A549 (cell line): ENCODE results near the gene MFNG. TPM values are rescaled to one million over a fixed set of nuclear protein-coding genes. Genes with fewer than 3 reads are reported as not detected.

Experiments used
- ATAC-seq, 2 experiments: fragments of 200-7000 bp in 1 of 2; fragments of >200 bp in 1 of 2; cut with Nextera tagmentation in 1 of 2; cut with Tn5 transposase in 1 of 2; 3 replicates each; pipeline versions ENCODE4 v1.8.0 to v1.9.1; 2018 to 2020; ENCODE audit warnings: mild to moderate bottlenecking in 1 of 2, moderate library complexity in 1 of 2
- CTCF ChIA-PET: fragments of 300-600 bp; sonication (Branson Sonifier 250); formaldehyde crosslinking; extraction: SDS; loops from one replicate; lab custom pipeline; 2021; ENCODE audit warnings: antibody characterized with exemption, inconsistent platforms; lab: Yijun Ruan, JAX
- POLR2A ChIA-PET: fragments of 350-600 bp; formaldehyde crosslinking; extraction: SDS; loops from one replicate; lab custom pipeline; 2021; ENCODE audit warnings: antibody characterized with exemption, inconsistent platforms; lab: Yijun Ruan, JAX
- DNase-seq, 2 experiments: peaks; one replicate each; pipeline versions ENCODE4 v3.0.0 to v3.0.0-alpha.2; 2011 to 2016; ENCODE audit warnings: low read depth in 1 of 2, low spot score in 1 of 2
- FAIRE-seq: peaks from 2 replicates; lab custom pipeline; 2011; peaks lifted over from hg19 to GRCh38; lab: Jason Lieb, UNC
- H3K27ac ChIP-seq, 2 experiments: fragments of >200 bp; sonication (Bioruptor Twin); formaldehyde crosslinking; 3 replicates each; pipeline ENCODE4 v1.5.1; 2016 to 2017
- H3K4me1 ChIP-seq: fragments of >200 bp; sonication (Bioruptor Twin); formaldehyde crosslinking; 3 replicates; pipeline ENCODE4 v1.6.1; 2016
- H3K4me2 ChIP-seq: fragments of >200 bp; sonication (Bioruptor Twin); formaldehyde crosslinking; 3 replicates; pipeline ENCODE4 v1.6.1; 2016
- H3K4me3 ChIP-seq: fragments of >200 bp; sonication (Bioruptor Twin); formaldehyde crosslinking; 3 replicates; pipeline ENCODE4 v1.5.1; 2016
- H3K9me3 ChIP-seq: fragments of >200 bp; sonication (Bioruptor Twin); formaldehyde crosslinking; 3 replicates; pipeline ENCODE4 v1.6.1; 2016
- BHLHE40 ChIP-seq: IDR thresholded peaks from 2 replicates; pipeline ENCODE4 v1.6.1; 2012; ENCODE audit warnings: low read depth, low read length, inconsistent platforms
- CHD2 ChIP-seq: fragments of 150-350 bp; IDR thresholded peaks from 2 replicates; pipeline ENCODE4 v1.6.1; 2014; ENCODE audit warnings: low read length; ENCODE audit not compliant: partially characterized antibody
- CHD4 ChIP-seq: fragments of 200-600 bp; sonication (generic); IDR thresholded peaks from 2 replicates; pipeline ENCODE4 v1.6.1; 2016; ENCODE audit warnings: antibody characterized with exemption, mild to moderate bottlenecking, borderline replicate concordance
- FOSB ChIP-seq: fragments of 250-450 bp; sonication (Bioruptor Pico); IDR thresholded peaks from 2 replicates; pipeline ENCODE4 v1.5.0; 2020; ENCODE audit warnings: mild to moderate bottlenecking, moderate library complexity
- JUN ChIP-seq, 2 experiments: fragments of >200 bp; sonication (Bioruptor Twin); formaldehyde crosslinking; IDR thresholded peaks; 2 replicates in 1 of 2; 3 replicates in 1 of 2; pipeline ENCODE4 v1.6.1; 2016 to 2017
- KDM1A ChIP-seq: fragments of 200-600 bp; sonication (generic); IDR thresholded peaks from 2 replicates; pipeline ENCODE4 v1.6.1; 2016; ENCODE audit warnings: low read depth, mild to moderate bottlenecking
- KDM5A ChIP-seq: fragments of 200-600 bp; sonication (generic); IDR thresholded peaks from 2 replicates; pipeline ENCODE4 v1.6.1; 2016; ENCODE audit warnings: antibody characterized with exemption, mild to moderate bottlenecking
- NPAS2 ChIP-seq: fragments of 250-450 bp; sonication (Bioruptor Pico); IDR thresholded peaks from 2 replicates; pipeline ENCODE4 v1.8.0; 2022; ENCODE audit warnings: mild to moderate bottlenecking, moderate library complexity, borderline replicate concordance
- NR3C1 ChIP-seq: fragments of >200 bp; sonication (Bioruptor Twin); formaldehyde crosslinking; IDR thresholded peaks from 3 replicates; pipeline ENCODE4 v1.6.1; 2017
- RAD21 ChIP-seq, 2 experiments: fragments of >200 bp in 1 of 2; sonication (Bioruptor Twin) in 1 of 2; formaldehyde crosslinking in 1 of 2; IDR thresholded peaks in 1 of 2; conservative IDR thresholded peaks in 1 of 2; 2 replicates in 1 of 2; 3 replicates in 1 of 2; pipeline ENCODE4 v1.6.1; 2012 to 2018; ENCODE audit warnings: inconsistent platforms in 1 of 2
- RFX5 ChIP-seq: fragments of 450-650 bp; IDR thresholded peaks from 2 replicates; pipeline ENCODE4 v1.7.1; 2014; ENCODE audit warnings: antibody characterized with exemption, mild to moderate bottlenecking, moderate library complexity
- RNF2 ChIP-seq: fragments of 200-600 bp; sonication (generic); IDR thresholded peaks from 2 replicates; pipeline ENCODE4 v1.6.1; 2016; ENCODE audit warnings: low read depth, mild to moderate bottlenecking, antibody characterized with exemption, moderate library complexity, borderline replicate concordance
- SMC3 ChIP-seq: fragments of >200 bp; sonication (Bioruptor Twin); formaldehyde crosslinking; IDR thresholded peaks from 3 replicates; pipeline ENCODE4 v1.6.1; 2018; ENCODE audit warnings: inconsistent platforms
- ZFP36 ChIP-seq: fragments of 450-650 bp; IDR thresholded peaks from 2 replicates; pipeline ENCODE4 v1.6.1; 2014; ENCODE audit warnings: borderline replicate concordance; ENCODE audit not compliant: partially characterized antibody
- ZSCAN20 ChIP-seq: fragments of 250-450 bp; sonication (Bioruptor Pico); IDR thresholded peaks from 2 replicates; pipeline ENCODE4 v1.8.0; 2022; ENCODE audit warnings: mild to moderate bottlenecking, moderate library complexity
- WGBS: methylation state at CpG from one replicate; pipeline ENCODE4 v1.1.6; 2017; ENCODE audit errors: missing lambda C conversion rate; 5-methylcytosine and 5-hydroxymethylcytosine counted together
- polyA plus RNA-seq, 4 experiments: library from polyadenylated mRNA; depleted of rRNA in 3 of 4; stranded (reverse); fragments of >200 nt; fragmentation: RNase III in 1 of 4; extraction: RNeasy Plus Mini Kit Qiagen cat#74134 plus additional on column Dnase treatment in 1 of 4; gene quantifications; 2 replicates in 3 of 4; 3 replicates in 1 of 4; pipeline ENCODE4 v1.2.3, GENCODE V29; 2011 to 2017
- TF ChIP-seq, protein P1 (sequence below): fragments of 250-450 bp; sonication (Bioruptor Pico); IDR thresholded peaks from 2 replicates; pipeline ENCODE4 v1.5.0; 2020; ENCODE audit warnings: low read depth, mild to moderate bottlenecking, moderate library complexity
- TF ChIP-seq, protein P2 (sequence below): IDR thresholded peaks from 2 replicates; pipeline ENCODE4 v1.6.1; 2012
- TF ChIP-seq, protein P3 (sequence below): fragments of >200 bp; sonication (Bioruptor Twin); formaldehyde crosslinking; IDR thresholded peaks from 3 replicates; pipeline ENCODE4 v1.5.1; 2016
- TF ChIP-seq, protein P4 (sequence below): IDR thresholded peaks from 2 replicates; pipeline ENCODE4 v1.6.1; 2012
- TF ChIP-seq, protein P5 (sequence below): fragments of 250-450 bp; sonication (Bioruptor Pico); IDR thresholded peaks from 2 replicates; pipeline ENCODE4 v1.5.0; 2021; ENCODE audit warnings: mild to moderate bottlenecking, moderate library complexity, borderline replicate concordance

Gene MFNG
- polyA plus RNA-seq, 2 of the 4 experiments (the other 2 are of a cell fraction) = 1.2 to 1.8 TPM

DNA sequence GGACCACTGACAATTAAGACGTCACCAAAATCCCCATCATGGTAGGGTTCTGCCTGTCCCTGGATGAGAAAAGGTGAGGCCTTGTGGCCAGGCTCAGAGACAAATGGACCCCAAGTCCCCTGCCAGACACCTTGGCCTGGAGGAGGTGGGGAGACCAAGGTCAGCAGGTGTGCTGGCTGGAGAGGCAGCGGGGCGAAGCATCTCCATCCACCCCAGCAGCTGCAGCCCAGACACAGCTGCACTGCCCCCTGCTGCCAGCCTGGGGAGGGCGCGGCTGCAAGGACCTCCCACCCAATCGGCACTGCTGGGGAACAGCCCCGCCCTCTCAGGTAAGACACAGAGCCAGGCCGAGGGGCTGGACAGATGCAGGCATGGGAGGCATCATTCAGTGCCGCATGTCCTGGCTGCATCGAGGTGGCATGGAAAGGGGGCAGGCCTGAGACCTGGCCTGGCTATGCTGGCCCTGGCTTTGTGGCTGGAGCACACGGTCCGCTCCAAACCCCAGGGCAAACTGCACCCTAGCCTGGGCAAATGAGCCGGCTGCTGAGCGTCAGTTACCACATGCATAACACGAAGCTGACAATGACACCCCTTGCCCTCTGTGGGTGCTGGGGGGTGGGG is 12.2 kb upstream of the MFNG start:
- peak overlapping the region; percentile 36; the same call in 1 of the 3 replicates for H3K4me2 ChIP-seq
- WGBS = 100% methylated on average over 1 of the region's 15 CpGs
- no peaks in the 10 kb centered on the region for H3K9me3 ChIP-seq
- TF ChIP-seq KDM5A (no peak), CHD2 (no peak), RAD21 (conservative IDR thresholded peaks at IDR 0.05 in 1 of 2, IDR thresholded peaks at IDR 0.05 in 1 of 2) (peak; percentile 31 to 33; a peak in 3 of 5 replicates), FOSB (CRISPR knock-in tag) (no peak), RNF2 (no peak), NPAS2 (CRISPR knock-in tag) (no peak), ZSCAN20 (no peak), SMC3 (peak; percentile 15; the same call in 1 of the 3 replicates), ZFP36 (no peak), NR3C1 (no peak), RFX5 (no peak), BHLHE40 (no peak), KDM1A (no peak)
- TF ChIP-seq, protein P1, sequence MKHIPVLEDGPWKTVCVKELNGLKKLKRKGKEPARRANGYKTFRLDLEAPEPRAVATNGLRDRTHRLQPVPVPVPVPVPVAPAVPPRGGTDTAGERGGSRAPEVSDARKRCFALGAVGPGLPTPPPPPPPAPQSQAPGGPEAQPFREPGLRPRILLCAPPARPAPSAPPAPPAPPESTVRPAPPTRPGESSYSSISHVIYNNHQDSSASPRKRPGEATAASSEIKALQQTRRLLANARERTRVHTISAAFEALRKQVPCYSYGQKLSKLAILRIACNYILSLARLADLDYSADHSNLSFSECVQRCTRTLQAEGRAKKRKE = no peak
- TF ChIP-seq, protein P2, sequence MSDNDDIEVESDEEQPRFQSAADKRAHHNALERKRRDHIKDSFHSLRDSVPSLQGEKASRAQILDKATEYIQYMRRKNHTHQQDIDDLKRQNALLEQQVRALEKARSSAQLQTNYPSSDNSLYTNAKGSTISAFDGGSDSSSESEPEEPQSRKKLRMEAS = peak; percentile 27; the same call in 1 of the 2 replicates
- TF ChIP-seq, protein P3, sequence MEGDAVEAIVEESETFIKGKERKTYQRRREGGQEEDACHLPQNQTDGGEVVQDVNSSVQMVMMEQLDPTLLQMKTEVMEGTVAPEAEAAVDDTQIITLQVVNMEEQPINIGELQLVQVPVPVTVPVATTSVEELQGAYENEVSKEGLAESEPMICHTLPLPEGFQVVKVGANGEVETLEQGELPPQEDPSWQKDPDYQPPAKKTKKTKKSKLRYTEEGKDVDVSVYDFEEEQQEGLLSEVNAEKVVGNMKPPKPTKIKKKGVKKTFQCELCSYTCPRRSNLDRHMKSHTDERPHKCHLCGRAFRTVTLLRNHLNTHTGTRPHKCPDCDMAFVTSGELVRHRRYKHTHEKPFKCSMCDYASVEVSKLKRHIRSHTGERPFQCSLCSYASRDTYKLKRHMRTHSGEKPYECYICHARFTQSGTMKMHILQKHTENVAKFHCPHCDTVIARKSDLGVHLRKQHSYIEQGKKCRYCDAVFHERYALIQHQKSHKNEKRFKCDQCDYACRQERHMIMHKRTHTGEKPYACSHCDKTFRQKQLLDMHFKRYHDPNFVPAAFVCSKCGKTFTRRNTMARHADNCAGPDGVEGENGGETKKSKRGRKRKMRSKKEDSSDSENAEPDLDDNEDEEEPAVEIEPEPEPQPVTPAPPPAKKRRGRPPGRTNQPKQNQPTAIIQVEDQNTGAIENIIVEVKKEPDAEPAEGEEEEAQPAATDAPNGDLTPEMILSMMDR = peak; percentile 30; the same call in 2 of the 3 replicates
- TF ChIP-seq, protein P4, sequence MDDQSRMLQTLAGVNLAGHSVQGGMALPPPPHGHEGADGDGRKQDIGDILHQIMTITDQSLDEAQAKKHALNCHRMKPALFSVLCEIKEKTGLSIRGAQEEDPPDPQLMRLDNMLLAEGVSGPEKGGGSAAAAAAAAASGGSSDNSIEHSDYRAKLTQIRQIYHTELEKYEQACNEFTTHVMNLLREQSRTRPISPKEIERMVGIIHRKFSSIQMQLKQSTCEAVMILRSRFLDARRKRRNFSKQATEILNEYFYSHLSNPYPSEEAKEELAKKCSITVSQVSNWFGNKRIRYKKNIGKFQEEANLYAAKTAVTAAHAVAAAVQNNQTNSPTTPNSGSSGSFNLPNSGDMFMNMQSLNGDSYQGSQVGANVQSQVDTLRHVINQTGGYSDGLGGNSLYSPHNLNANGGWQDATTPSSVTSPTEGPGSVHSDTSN = no peak
- DNase-seq = peak; percentile 46 to 52
- FAIRE-seq = no peak
- peak in 1 of 2 experiments; percentile 28; a peak in 3 of 6 replicates for ATAC-seq
- peak overlapping the region; percentile 99 to 100; a peak in 5 of 6 replicates for H3K27ac ChIP-seq
- no peak overlapping the region for H3K4me3 ChIP-seq
- POLR2A ChIA-PET = no interaction called here
- H3K4me1 ChIP-seq = peaks cover 71% of the 10 kb centered on the region
- CTCF ChIA-PET = interaction anchor here (0.6 to 8.7 kb wide), 8 partner anchors 11 to 329 kb away, joined by 3 to 42 read pairs (median 5); partner anchors contain the start of gene CARD10

DNA sequence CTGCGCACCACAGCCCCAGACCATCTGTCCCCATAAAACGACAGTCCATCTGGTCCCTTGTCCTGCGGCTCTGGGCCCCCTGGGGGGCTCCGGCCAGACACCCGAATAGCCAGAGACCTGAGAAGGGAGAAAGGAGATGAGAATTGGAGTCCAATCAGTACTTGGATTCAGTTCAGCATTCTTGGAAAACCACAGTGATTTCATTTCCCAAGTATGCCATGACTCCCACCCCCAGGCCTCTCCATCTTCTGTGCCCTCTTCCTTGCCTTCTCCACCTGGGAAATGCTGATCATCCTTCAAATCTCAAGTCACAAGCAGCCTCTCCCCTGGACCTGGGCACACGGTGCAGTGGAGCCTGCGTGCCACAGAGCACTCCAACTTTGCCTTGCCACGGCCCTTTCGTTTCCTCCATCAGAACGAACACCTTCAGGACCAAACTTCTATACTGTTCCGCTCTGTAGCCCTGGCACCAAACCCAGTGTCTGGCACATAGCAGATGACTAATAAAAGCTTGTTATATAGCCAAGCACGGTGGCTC is 10.9 kb upstream of the MFNG start:
- peak overlapping the region; percentile 99 to 100 for H3K27ac ChIP-seq
- ATAC-seq (no peak), DNase-seq (peak in 1 of 2 experiments; percentile 25), FAIRE-seq (no peak)
- peaks cover 68% of the 10 kb centered on the region for H3K4me1 ChIP-seq
- H3K4me2 ChIP-seq = peak overlapping the region; percentile 36
- TF ChIP-seq, protein P5, sequence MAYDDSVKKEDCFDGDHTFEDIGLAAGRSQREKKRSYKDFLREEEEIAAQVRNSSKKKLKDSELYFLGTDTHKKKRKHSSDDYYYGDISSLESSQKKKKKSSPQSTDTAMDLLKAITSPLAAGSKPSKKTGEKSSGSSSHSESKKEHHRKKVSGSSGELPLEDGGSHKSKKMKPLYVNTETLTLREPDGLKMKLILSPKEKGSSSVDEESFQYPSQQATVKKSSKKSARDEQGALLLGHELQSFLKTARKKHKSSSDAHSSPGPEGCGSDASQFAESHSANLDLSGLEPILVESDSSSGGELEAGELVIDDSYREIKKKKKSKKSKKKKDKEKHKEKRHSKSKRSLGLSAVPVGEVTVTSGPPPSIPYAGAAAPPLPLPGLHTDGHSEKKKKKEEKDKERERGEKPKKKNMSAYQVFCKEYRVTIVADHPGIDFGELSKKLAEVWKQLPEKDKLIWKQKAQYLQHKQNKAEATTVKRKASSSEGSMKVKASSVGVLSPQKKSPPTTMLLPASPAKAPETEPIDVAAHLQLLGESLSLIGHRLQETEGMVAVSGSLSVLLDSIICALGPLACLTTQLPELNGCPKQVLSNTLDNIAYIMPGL (CRISPR knock-in tag) = no peak
- no peak for TF ChIP-seq CHD4
- no peak for TF ChIP-seq JUN (IDR thresholded peaks at IDR 0.05)
- no peak for TF ChIP-seq CHD2
- 61% methylated on average over 11 of the region's 12 CpGs for WGBS
- no peaks in the 10 kb centered on the region for H3K9me3 ChIP-seq
- POLR2A ChIA-PET = no interaction called here
- H3K4me3 ChIP-seq = no peak overlapping the region
- CTCF ChIA-PET = interaction anchor here (0.7 to 8.7 kb wide), 7 partner anchors 8 to 236 kb away, joined by 3 to 42 read pairs (median 4); no protein-coding TSS in a partner anchor
